HepG2 (cell line): ENCODE measurements around the gene OCIAD2. TPM values are rescaled to one million over a fixed set of nuclear protein-coding genes. Genes with fewer than 3 reads are reported as not detected.

Experiments
- ATAC-seq: fragments of 200-7000 bp; cut with Tn5 transposase; 3 replicates; pipeline ENCODE4 v1.9.1; 2020; ENCODE audit warnings: mild to moderate bottlenecking, moderate library complexity
- BruUV-seq: library from RNA; stranded (reverse); fragments of 400-500 nt; replicated peaks from 2 replicates; lab custom pipeline; 2021; lab: Mats Ljungman, UMichigan
- CTCF ChIA-PET: fragments of 300-600 bp; formaldehyde crosslinking; extraction: SDS; loops from one replicate; lab custom pipeline; 2021; ENCODE audit warnings: low total read pairs, inconsistent platforms, low intra/inter-chr PET ratio; lab: Yijun Ruan, JAX
- POLR2A ChIA-PET: fragments of 350-600 bp; sonication (Branson Sonifier 250); formaldehyde crosslinking; loops from one replicate; lab custom pipeline; 2020; ENCODE audit warnings: antibody characterized with exemption, inconsistent platforms; lab: Yijun Ruan, JAX
- DNase-seq: peaks from one replicate; pipeline ENCODE4 v3.0.0-alpha.2; 2015; ENCODE audit warnings: low spot score
- FAIRE-seq: peaks from 3 replicates; lab custom pipeline; 2011; peaks lifted over from hg19 to GRCh38; lab: Jason Lieb, UNC
- H2AFZ ChIP-seq: one replicate; pipeline ENCODE4 v1.6.1; 2011; ENCODE audit warnings: low read length, inconsistent platforms
- H3K27ac ChIP-seq: fragments of 300-600 bp; 3 replicates; pipeline ENCODE4 v1.8.0; 2011; ENCODE audit warnings: mixed run types, mild to moderate bottlenecking, mixed read lengths, low read length, inconsistent platforms; ENCODE audit not compliant: insufficient read depth; ENCODE audit errors: extremely low read length
- H3K27me3 ChIP-seq, 2 experiments: fragments of 200-600 bp in 1 of 2; 2 replicates in 1 of 2; 3 replicates in 1 of 2; pipeline versions ENCODE4 v1.6.0 to v1.8.0; 2011; ENCODE audit warnings: low read length in 2 of 2, mild to moderate bottlenecking in 2 of 2, moderate library complexity in 2 of 2, inconsistent platforms in 1 of 2; ENCODE audit not compliant: insufficient read depth in 2 of 2, control insufficient read depth in 1 of 2
- H3K36me3 ChIP-seq, 2 experiments: fragments of 200-600 bp in 1 of 2; replicated peaks in 1 of 2; 2 replicates in 1 of 2; 3 replicates in 1 of 2; pipeline versions ENCODE4 v1.5.1 to v1.8.0; 2011; ENCODE audit warnings: low read length in 2 of 2, inconsistent platforms in 1 of 2; ENCODE audit not compliant: insufficient read depth in 2 of 2, control insufficient read depth in 1 of 2
- H3K4me1 ChIP-seq: 2 replicates; pipeline ENCODE4 v1.5.1; 2012; ENCODE audit warnings: low read length, inconsistent platforms; ENCODE audit not compliant: insufficient read depth
- H3K4me2 ChIP-seq: 2 replicates; pipeline ENCODE4 v1.6.0; 2011; ENCODE audit warnings: low read depth, low read length, inconsistent platforms
- H3K4me3 ChIP-seq, 3 experiments: fragments of 200-600 bp in 1 of 3; sonication (generic), shearing (Covaris generic) in 1 of 3; replicated peaks in 1 of 3; 2 replicates each; pipeline ENCODE4 v1.5.1; 2011 to 2016; ENCODE audit warnings: low read length in 3 of 3, inconsistent platforms in 2 of 3, low read depth in 2 of 3, mild to moderate bottlenecking in 2 of 3, control low read depth in 1 of 3, mixed read lengths in 1 of 3; ENCODE audit not compliant: insufficient read depth in 1 of 3
- H3K79me2 ChIP-seq: one replicate; pipeline ENCODE4 v1.6.1; 2011; ENCODE audit warnings: low read length, inconsistent platforms; ENCODE audit not compliant: insufficient read depth
- H3K9ac ChIP-seq: 2 replicates; pipeline ENCODE4 v1.6.0; 2011; ENCODE audit warnings: mild to moderate bottlenecking, low read depth, low read length, inconsistent platforms; ENCODE audit not compliant: insufficient read depth
- H3K9me3 ChIP-seq: 2 replicates; pipeline ENCODE4 v1.5.1; 2012; ENCODE audit warnings: mild to moderate bottlenecking, low read length
- H4K20me1 ChIP-seq: 2 replicates; pipeline ENCODE4 v1.6.0; 2011; ENCODE audit warnings: inconsistent platforms, mild to moderate bottlenecking, low read length, moderate library complexity; ENCODE audit not compliant: insufficient read depth
- MED8 ChIP-seq: sonication (generic); formaldehyde crosslinking; IDR thresholded peaks from 2 replicates; pipeline ENCODE4 v1.8.1; 2023; ENCODE audit warnings: mild to moderate bottlenecking, missing genetic modification reagents; ENCODE audit not compliant: insufficient replicate concordance
- POLR2AphosphoS2 ChIP-seq: IDR thresholded peaks from 2 replicates; pipeline ENCODE4 v1.6.1; 2011; ENCODE audit warnings: low read depth, low read length, improper control_type of control experiment
- TGIF2 ChIP-seq: IDR thresholded peaks from 2 replicates; pipeline ENCODE4 v1.6.1; 2016; ENCODE audit warnings: control low read depth, missing compliant biosample characterization
- ZNF33B ChIP-seq: sonication (generic); formaldehyde crosslinking; IDR thresholded peaks from 2 replicates; pipeline ENCODE4 v1.5.1; 2020; ENCODE audit warnings: mild to moderate bottlenecking, missing genetic modification reagents
- ZNF615 ChIP-seq: sonication (generic); formaldehyde crosslinking; IDR thresholded peaks from 2 replicates; pipeline ENCODE4 v1.5.0; 2020; ENCODE audit warnings: mild to moderate bottlenecking, missing genetic modification reagents, borderline replicate concordance
- WGBS: methylation state at CpG from one replicate; pipeline ENCODE4 v1.1.6; 2017; ENCODE audit warnings: low lambda C conversion rate; 5-methylcytosine and 5-hydroxymethylcytosine counted together
- in situ Hi-C: cut with HindIII; loops from 2 replicates; pipeline ENCODE4 v1.10.0; 2017; ENCODE audit warnings: low pct_unique_long_range_greater_than_20kb; ENCODE audit not compliant: extremely low pct_ligation_motif_present
- intact Hi-C: fragments of 100-400 bp; cut with micrococcal nuclease; formaldehyde crosslinking; loops from one replicate; pipeline ENCODE4 v1.10.0; 2022; ENCODE audit not compliant: unreplicated experiment
- polyA plus RNA-seq, 8 experiments: library from polyadenylated mRNA; depleted of rRNA in 3 of 8; stranded (reverse) in 7 of 8; unstranded in 1 of 8; fragments of >200 nt; fragmentation: Illumina TruSeq in 4 of 8; extraction: Trizol in 4 of 8; gene quantifications; 2 replicates each; pipeline versions ENCODE4 v1.2.1 to v1.2.3, GENCODE V29; 2011 to 2016; ENCODE audit warnings: low read depth in 4 of 8, missing spikeins in 1 of 8, mixed read lengths in 1 of 8; ENCODE audit not compliant: insufficient read depth in 1 of 8
- total RNA-seq, 5 experiments: library from RNA; depleted of rRNA; stranded (reverse); fragments of >200 nt; fragmentation: Illumina TruSeq; extraction: Trizol; gene quantifications; 2 replicates each; pipeline ENCODE4 v1.2.3, GENCODE V29; 2016; ENCODE audit warnings: low read depth in 1 of 5
- TF ChIP-seq, protein P1 (sequence below): sonication (generic); formaldehyde crosslinking; IDR thresholded peaks from 2 replicates; pipeline ENCODE4 v1.5.0; 2020; ENCODE audit warnings: missing genetic modification reagents
- TF ChIP-seq, protein P2 (sequence below): sonication (generic); formaldehyde crosslinking; IDR thresholded peaks from 2 replicates; pipeline ENCODE4 v1.5.0; 2020; ENCODE audit warnings: missing genetic modification reagents

OCIAD2 gene
- total and polyA plus RNA-seq, 2 of the 13 experiments (the other 11 are each of a cell fraction or from before 2014, with no cell fraction given), result not detected

- ATAC-seq, result no peak
- peaks cover 2 to 3% of the 10 kb centered on the region in 2 experiments; a peak in 1 of 5 replicates for H3K36me3 ChIP-seq
- no peak overlapping the region for H3K4me2 ChIP-seq
- POLR2A ChIA-PET, result no interaction called here
- CTCF ChIA-PET, result no interaction called here
- WGBS, result 81% methylated on average over 2 of the region's 2 CpGs
- no TSS peak for BruUV-seq
- H3K27me3 ChIP-seq, result no peaks in the 10 kb centered on the region
- peaks cover 2% of the 10 kb centered on the region for H3K79me2 ChIP-seq
- H3K9me3 ChIP-seq, result no peaks in the 10 kb centered on the region
- intact Hi-C loops (no loop called here), in situ Hi-C loops (no loop called here)
- no peak for FAIRE-seq
- no peak overlapping the region for H2AFZ ChIP-seq
- H4K20me1 ChIP-seq, result no peaks in the 10 kb centered on the region
- no peak overlapping the region for H3K4me3 ChIP-seq
- TF ChIP-seq, protein P1, sequence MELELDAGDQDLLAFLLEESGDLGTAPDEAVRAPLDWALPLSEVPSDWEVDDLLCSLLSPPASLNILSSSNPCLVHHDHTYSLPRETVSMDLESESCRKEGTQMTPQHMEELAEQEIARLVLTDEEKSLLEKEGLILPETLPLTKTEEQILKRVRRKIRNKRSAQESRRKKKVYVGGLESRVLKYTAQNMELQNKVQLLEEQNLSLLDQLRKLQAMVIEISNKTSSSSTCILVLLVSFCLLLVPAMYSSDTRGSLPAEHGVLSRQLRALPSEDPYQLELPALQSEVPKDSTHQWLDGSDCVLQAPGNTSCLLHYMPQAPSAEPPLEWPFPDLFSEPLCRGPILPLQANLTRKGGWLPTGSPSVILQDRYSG (CRISPR knock-in tag), result no peak
- no peak for TF ChIP-seq ZNF33B (CRISPR knock-in tag)
- TF ChIP-seq ZNF615 (CRISPR knock-in tag), result no peak
- H3K27ac ChIP-seq, result no peak overlapping the region
- no peaks in the 10 kb centered on the region for H3K4me1 ChIP-seq
- no peak for DNase-seq
- no peak overlapping the region for H3K9ac ChIP-seq
Observed at GRCh38 chr4:48844843-48845242, 61.7 kb downstream of the OCIAD2 start.

- Histone ChIP-seq H3K9ac (no peak overlapping the region), H3K9me3 (no peaks in the 10 kb centered on the region), H4K20me1 (no peaks in the 10 kb centered on the region), H3K4me3 (no peak overlapping the region), H3K4me1 (no peaks in the 10 kb centered on the region), H2AFZ (no peak overlapping the region), H3K27ac (no peak overlapping the region), H3K27me3 (no peaks in the 10 kb centered on the region), H3K36me3 (peaks cover 2 to 4% of the 10 kb centered on the region in 2 experiments; a peak in 2 of 5 replicates), H3K79me2 (peaks cover 5% of the 10 kb centered on the region), H3K4me2 (no peak overlapping the region)
- intact Hi-C loops, result no loop called here
- no peak for DNase-seq
- ATAC-seq, result no peak
- 77% methylated on average over 9 of the region's 9 CpGs for WGBS
- TF ChIP-seq POLR2AphosphoS2 (no peak), MED8 (CRISPR knock-in tag) (no peak), TGIF2 (CRISPR knock-in tag) (no peak)
- TF ChIP-seq, protein P2, sequence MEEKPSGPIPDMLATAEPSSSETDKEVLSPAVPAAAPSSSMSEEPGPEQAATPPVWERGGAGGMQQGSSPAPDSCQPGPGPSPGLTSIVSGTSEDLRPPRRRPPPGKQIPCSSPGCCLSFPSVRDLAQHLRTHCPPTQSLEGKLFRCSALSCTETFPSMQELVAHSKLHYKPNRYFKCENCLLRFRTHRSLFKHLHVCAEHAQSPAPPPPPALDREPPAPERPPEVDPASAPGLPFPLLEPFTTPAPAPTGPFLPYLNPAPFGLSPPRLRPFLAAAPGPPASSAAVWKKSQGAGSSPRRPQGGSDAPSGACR (CRISPR knock-in tag), result no peak
- CTCF ChIA-PET, result no interaction called here
- in situ Hi-C loops, result no loop called here
- POLR2A ChIA-PET, result no interaction called here
- FAIRE-seq, result no peak
- BruUV-seq, result no TSS peak
Observed at GRCh38 chr4:48841045-48841827, 65.3 kb downstream of the OCIAD2 start.
